HG03460 (cell line): ENCODE data around the gene EPN2.

Experiments used
- ATAC-seq: cut with Tn5 transposase; IDR thresholded peaks from one replicate; pipeline ENCODE4 v1.9.1; 2021; ENCODE audit not compliant: unreplicated experiment

The EPN2 gene

GRCh38 chr17:19238167-19238505 is 970 bp downstream of the EPN2 start:
- no peak for ATAC-seq

- no peak for ATAC-seq
These were observed 2.4 kb downstream of the EPN2 start for GRCh38 chr17:19239544-19239943.

GRCh38 chr17:19242323-19242722 is 5.2 kb downstream of the EPN2 start:
- ATAC-seq = no peak

- ATAC-seq = no peak
These were observed 5.8 kb downstream of the EPN2 start for GRCh38 chr17:19242926-19243325.

- ATAC-seq = no peak
These were observed 6.7 kb downstream of the EPN2 start for GRCh38 chr17:19243838-19244237.

- ATAC-seq = no peak
These were observed 7.2 kb downstream of the EPN2 start for GRCh38 chr17:19244357-19244756.

GRCh38 chr17:19244781-19245180 is 7.6 kb downstream of the EPN2 start:
- no peak for ATAC-seq

- ATAC-seq = no peak
These were observed 10.3 kb downstream of the EPN2 start for GRCh38 chr17:19247473-19247872.

GRCh38 chr17:19248151-19248927 is 11.2 kb downstream of the EPN2 start:
- ATAC-seq = no peak

- no peak for ATAC-seq
These were observed 11.9 kb downstream of the EPN2 start for GRCh38 chr17:19248928-19249574.

GRCh38 chr17:19249681-19250080 is 12.5 kb downstream of the EPN2 start:
- no peak for ATAC-seq

GRCh38 chr17:19250421-19251173 is 13.4 kb downstream of the EPN2 start:
- ATAC-seq = no peak

- no peak for ATAC-seq
These were observed 15.9 kb downstream of the EPN2 start for GRCh38 chr17:19253112-19253511.

GRCh38 chr17:19254651-19255050 is 17.5 kb downstream of the EPN2 start:
- no peak for ATAC-seq

- ATAC-seq = no peak
These were observed 18.1 kb downstream of the EPN2 start for GRCh38 chr17:19255279-19255678.

GRCh38 chr17:19258371-19258770 is 21.2 kb downstream of the EPN2 start:
- no peak for ATAC-seq

- ATAC-seq = no peak
These were observed 23.8 kb downstream of the EPN2 start for GRCh38 chr17:19260958-19261357.

- no peak for ATAC-seq
These were observed 24.3 kb downstream of the EPN2 start for GRCh38 chr17:19261426-19261825.

GRCh38 chr17:19262650-19263631 is 25.8 kb downstream of the EPN2 start:
- no peak for ATAC-seq

- no peak for ATAC-seq
These were observed 26.5 kb downstream of the EPN2 start for GRCh38 chr17:19263641-19264051.

GRCh38 chr17:19264268-19264667 is 27.1 kb downstream of the EPN2 start:
- no peak for ATAC-seq
